ENCODE results near the gene KBTBD2.
"Not testable (repeated sequence)": the region's sequence is repeated elsewhere in the genome, so short reads cannot be mapped to it uniquely, and the experiment has no call there.

Gene KBTBD2

DNA sequence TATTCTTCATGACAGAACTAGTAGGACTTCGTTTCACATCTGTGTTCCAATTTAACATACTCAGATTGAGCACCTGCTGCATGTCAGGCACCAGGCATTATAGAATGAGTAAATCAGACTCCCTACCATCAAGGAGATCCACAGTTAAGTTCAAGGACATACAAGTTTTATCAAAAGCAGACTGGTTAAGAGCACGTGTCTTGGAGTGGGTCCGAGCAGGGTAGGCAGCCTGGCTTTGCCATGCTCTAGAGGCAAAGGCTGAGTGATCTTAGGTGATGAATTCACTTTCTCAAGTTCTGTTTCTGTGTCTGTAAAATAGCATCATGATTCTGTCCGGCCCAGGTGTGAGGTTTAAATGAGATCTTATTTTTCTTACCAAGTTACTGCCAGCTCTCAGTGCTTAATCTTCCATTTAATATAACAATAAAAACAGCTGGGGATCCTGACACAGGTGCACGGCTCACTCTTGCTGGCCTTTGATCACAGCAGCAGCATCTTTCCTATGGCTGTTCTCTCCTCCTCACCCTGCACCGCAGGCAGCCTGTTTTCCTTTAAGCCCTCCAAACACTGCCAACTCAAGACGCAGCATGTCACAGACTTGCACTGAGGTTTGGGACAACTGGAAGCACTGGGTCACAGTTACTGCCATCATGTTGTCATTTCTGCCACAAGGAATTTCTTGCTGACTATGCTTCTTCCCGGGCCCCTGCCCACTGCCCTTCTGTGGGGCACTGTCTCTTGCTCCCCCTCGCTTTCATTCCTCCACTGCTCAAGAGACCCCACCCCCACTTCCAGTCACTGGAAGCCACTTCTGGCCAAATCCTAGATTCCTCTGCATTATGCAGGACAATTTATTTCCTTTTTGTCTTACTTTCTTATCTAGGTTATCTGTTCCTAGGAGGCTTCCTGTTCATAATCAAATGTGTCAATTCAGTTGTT is 35.5 kb downstream of the KBTBD2 start:
- DNase-seq (ENCODE audit: low read depth in 2 of 2), result not testable (repeated sequence)

DNA sequence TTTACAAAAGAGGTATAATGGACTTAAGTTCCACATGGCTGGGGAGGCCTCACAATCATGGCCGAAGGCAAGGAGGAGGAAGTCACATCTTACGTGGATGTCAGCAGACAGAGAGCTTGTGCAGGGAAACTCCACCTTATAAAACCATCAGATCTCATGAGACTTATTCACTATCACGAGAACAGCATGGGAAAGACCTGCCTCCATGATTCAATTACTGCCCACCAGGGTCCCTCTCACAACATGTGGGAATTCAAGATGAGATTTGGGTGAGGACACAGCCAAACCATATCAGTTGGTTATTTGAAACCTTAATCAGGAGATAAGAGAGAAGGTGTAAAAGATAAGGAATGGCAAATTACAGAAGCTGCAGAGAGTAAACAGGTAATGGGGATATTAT is 40.9 kb downstream of the KBTBD2 start:
- not testable (repeated sequence) for DNase-seq (ENCODE audit: low read depth in 2 of 2)

DNA sequence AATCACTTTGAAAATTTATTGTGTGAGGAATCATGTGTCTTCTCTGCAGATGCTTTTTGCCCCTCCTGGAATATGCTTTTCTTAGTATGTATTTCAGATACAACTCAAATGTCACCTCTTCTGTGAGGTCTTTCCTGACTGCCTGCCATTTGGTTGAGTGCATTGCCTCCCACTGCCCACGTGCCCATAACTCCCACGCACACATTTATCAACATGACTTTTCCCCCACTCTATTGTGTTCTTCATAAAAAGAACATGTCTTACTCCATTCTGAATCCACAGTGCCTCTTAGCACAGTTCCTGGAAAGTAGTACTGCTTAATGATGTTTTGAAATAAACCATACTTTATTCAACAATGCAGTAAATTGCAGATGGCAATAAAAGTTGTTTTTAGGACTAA is 42.9 kb downstream of the KBTBD2 start:
- DNase-seq (ENCODE audit: low read depth in 2 of 2), result not testable (repeated sequence)

DNA sequence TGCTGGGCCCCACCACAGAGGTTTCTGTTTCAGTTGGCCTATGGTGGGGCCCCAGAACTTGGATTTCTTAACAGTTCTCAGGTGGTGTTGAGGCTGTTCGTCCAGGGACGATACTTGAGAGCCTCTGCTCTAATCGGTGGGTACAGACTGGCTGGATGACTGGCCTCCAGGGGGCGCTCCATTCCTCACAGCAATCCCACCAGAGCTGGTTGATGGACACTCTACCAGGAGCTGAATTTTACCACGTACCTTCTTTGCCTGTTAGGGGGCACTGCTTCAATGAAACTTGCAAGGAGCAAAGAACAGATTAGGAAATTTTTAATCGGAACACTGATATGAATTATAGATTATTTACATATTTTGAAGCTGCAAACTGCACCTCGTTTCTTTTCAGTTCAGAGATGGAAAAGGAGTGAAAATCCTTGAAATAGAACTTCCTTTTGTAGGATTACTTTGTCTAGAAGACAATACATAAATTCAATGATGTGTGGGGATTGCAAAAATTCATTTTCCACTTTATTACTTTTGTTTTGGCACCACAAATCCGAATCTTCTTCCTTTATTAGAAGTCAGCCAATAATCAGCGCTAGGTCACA is 44.8 kb downstream of the KBTBD2 start:
- DNase-seq (ENCODE audit: low read depth in 2 of 2), result peak; percentile 82 to 85

DNA sequence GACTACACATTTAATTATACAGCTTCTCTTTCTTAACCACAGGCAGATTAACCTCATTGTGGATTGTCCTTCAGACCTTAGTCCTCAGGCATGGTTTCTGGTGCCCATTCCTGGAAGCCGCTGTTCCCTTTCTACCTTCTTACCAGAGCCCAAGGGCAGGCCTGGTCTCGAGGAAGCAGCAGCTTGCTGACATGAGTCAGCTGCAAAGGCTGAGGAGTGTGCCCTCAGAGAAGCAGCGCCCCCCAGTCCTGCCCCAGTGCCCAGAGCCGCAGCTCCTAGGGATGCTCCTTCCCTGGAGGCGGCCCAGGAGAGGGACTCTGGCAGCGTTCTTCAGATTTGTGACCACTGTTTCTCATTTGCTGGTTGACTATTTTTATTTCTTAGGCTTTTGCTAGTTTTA is 46.8 kb downstream of the KBTBD2 start:
- not testable (repeated sequence) for DNase-seq (ENCODE audit: low read depth in 2 of 2)

DNA sequence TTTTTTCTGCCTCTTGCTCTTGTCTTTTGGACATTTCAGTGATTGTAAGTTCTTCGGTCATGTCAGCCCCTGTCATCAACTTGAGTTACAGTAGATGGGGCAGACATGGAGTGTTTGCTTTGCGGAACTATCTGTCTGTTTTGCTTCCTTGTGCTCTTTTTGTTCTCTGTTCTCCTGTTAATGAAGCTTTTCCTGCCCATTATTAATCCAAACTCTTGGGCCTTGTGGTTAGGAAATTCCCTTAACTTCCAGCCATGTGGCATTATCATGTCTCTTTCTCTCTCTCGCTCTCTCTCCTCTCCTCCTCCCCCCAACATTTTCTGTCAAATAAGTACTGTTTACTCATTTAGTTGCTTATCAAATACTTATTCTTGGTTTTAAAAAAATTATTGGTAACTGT is 47.8 kb downstream of the KBTBD2 start:
- not testable (repeated sequence) for DNase-seq (ENCODE audit: low read depth in 2 of 2)

DNA sequence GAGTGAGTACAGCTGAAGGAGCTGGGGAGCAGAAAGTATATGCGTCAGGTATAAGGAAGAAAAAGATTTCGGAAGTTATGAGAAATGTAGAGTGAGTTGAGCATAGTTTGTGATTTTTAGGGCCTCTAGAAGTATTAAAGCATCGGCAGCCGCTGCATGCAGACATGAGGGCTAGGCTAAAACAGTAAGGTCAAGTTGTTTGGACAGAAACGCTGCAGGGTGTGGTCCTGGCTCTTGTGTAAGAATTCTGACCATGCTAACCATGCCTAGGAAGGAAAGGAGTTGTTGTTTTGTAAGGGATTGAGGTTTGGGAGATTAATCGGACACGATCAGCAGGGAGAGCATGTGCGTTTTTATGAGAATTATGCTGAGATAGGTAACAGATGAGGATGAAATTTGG is 51.7 kb downstream of the KBTBD2 start:
- DNase-seq (ENCODE audit: low read depth in 2 of 2), result not testable (repeated sequence)

DNA sequence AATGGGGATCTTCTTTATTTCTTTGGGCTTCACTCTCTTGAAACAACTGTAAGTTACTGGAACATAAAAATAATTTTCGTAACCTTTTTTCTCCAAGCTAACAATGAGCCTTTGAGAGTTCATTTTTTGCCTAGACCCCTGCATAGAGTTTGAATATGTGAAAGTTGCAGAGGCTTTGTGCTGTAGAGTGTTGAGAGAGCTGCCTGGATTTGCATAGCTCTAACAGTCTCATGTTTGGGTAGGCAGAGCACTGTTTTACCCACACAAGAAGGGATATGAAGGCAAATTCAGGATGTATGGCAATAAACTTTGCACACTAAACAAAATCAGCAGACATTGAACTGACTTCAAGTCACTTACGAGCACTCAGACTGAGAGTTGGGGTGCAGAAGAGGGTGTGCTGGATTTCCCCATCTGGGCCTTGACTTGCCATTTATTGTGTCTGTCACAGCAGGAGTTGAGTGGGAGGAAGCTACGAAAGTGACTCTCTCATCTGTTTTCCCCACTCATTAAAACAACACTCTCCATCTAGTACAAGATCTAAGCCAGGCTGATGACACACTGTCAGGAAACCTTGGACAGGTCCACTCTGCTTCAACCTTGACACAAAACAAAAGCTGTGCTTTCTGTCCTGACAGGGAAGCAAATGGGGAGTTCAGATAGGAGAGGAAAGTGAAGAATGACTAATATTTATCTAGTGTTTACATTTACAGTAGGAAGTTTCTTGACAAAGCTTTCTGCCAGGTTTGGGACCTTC is 62.4 kb downstream of the KBTBD2 start:
- not testable (repeated sequence) for DNase-seq (ENCODE audit: low read depth in 2 of 2)
